ENCODE measurements around the gene ABI3BP.

Gene ABI3BP

DNA sequence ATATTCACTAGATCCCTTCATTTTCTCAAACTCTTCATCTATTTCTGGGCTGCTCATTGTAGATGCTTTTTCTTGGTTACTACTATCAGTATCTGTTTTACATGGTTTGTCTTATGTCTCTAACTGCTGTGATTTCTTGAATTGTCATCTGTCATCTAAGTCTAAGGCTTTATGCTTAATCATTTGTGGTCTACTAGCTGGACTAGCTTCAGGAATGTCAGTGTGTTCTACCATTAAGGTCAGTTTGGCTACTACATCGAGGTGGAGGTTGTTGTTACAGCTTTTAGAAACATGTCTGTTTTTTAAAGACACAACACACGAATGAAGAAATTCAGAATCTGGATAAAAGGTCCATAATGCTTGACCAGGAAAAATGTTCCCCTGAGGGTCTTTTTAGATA is 82.2 kb downstream of the ABI3BP start:
- H3K36me3 Mint-ChIP-seq (ENCODE audit: insufficient read depth), result no peaks in the 10 kb centered on the region
- peaks cover 0 to 2% of the 10 kb centered on the region in 2 donors for H3K9me3 Mint-ChIP-seq
- no peaks in the 10 kb centered on the region for H3K4me1 Mint-ChIP-seq (ENCODE audit: low read depth in 2 of 2)
- no peak overlapping the region for H3K4me3 Mint-ChIP-seq
- no peak overlapping the region for H3K27ac Mint-ChIP-seq
- no peak for DNase-seq
- H3K27me3 Mint-ChIP-seq, result peaks cover 0 to 34% of the 10 kb centered on the region in 2 donors
- ATAC-seq (replicated peaks), result no peak

DNA sequence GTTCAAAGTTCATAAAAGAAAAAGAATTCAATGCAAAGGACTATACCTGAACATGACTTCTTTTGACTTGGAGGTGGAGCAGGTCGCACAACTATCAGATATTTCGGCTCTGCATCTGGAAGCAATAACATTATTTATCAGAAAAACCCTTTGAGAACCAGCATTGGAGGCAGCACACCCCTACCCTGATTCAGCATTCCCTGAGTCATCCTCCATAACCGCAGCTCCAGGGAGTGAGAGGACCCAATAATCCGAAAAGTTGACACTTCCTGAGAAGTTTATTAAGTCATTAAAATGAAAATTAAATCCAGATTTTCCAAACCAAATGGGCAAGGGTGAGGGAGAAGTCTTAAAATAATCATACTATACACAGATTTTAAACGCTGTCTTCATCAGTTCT is 90.6 kb downstream of the ABI3BP start:
- Mint-ChIP-seq H3K27me3 (peaks cover 0 to 6% of the 10 kb centered on the region in 2 donors), H3K4me3 (no peak overlapping the region), H3K27ac (no peak overlapping the region), H3K4me1 (ENCODE audit: low read depth in 2 of 2) (peaks cover 0 to 5% of the 10 kb centered on the region in 2 donors), H3K36me3 (ENCODE audit: insufficient read depth) (no peaks in the 10 kb centered on the region), H3K9me3 (no peaks in the 10 kb centered on the region)
- ATAC-seq (replicated peaks) (no peak), DNase-seq (no peak)

GRCh38 chr3:100900671-100901335 is 92.4 kb downstream of the ABI3BP start:
- Mint-ChIP-seq H3K9me3 (no peaks in the 10 kb centered on the region), H3K4me1 (ENCODE audit: low read depth in 2 of 2) (peaks cover 0 to 5% of the 10 kb centered on the region in 2 donors), H3K4me3 (no peak overlapping the region), H3K27me3 (peaks cover 0 to 6% of the 10 kb centered on the region in 2 donors), H3K27ac (no peak overlapping the region), H3K36me3 (ENCODE audit: insufficient read depth) (no peaks in the 10 kb centered on the region)
- no peak for ATAC-seq (replicated peaks)
- DNase-seq, result no peak

- Mint-ChIP-seq H3K4me1 (ENCODE audit: low read depth in 2 of 2) (peaks cover 0 to 5% of the 10 kb centered on the region in 2 donors), H3K27me3 (peaks cover 0 to 6% of the 10 kb centered on the region in 2 donors), H3K36me3 (ENCODE audit: insufficient read depth) (no peaks in the 10 kb centered on the region), H3K9me3 (peaks cover 0 to 1% of the 10 kb centered on the region in 2 donors), H3K4me3 (no peak overlapping the region), H3K27ac (no peak overlapping the region)
- ATAC-seq (replicated peaks) (no peak), DNase-seq (no peak)
These were observed 93.7 kb downstream of the ABI3BP start for GRCh38 chr3:100899440-100900091.

DNA sequence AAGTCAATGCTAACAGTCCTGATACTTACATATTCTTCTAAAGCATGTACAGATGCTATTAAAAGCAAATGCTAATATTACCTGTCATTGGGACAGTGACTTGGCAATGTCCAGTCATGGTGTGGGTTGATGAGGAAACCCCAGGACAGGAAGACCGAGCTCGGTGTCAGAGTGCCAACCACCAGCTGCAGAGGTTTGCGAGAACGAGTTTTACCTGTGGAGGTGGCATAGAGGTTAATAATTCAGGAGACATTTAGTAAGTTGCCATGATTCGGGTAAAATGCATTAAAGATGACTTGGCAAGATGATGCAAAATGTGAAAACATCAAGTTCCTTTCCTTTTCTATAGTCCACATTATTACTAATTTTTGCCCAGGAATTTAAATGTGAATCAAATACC is 94.5 kb downstream of the ABI3BP start:
- H3K36me3 Mint-ChIP-seq (ENCODE audit: insufficient read depth), result no peaks in the 10 kb centered on the region
- peaks cover 0 to 1% of the 10 kb centered on the region in 2 donors for H3K9me3 Mint-ChIP-seq
- H3K4me1 Mint-ChIP-seq (ENCODE audit: low read depth in 2 of 2), result peaks cover 0 to 5% of the 10 kb centered on the region in 2 donors
- peaks cover 0 to 10% of the 10 kb centered on the region in 2 donors for H3K27me3 Mint-ChIP-seq
- no peak for DNase-seq
- no peak for ATAC-seq (replicated peaks)
- peak overlapping the region in 1 of 2 donors; percentile 42 for H3K27ac Mint-ChIP-seq
- no peak overlapping the region for H3K4me3 Mint-ChIP-seq

DNA sequence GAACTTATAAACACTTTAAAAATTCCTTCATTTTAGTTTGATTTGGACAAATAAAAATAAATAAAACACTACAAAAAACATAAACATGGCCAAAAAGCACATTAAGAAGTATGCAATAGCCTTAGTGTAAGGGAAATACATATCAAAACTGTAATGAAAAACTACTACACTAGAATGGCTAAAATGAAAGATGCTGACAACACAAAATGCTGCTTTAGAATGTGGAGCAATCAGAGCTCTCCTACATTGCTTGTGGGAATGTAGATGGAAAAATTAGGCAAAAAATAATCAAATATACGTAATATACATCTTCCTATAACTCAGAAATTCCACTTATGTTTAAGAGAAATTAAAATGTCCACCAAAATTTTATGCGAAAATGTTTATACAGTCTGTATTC is 96.2 kb downstream of the ABI3BP start:
- H3K27ac Mint-ChIP-seq, result no peak overlapping the region
- ATAC-seq (replicated peaks) (no peak), DNase-seq (no peak)
- H3K36me3 Mint-ChIP-seq (ENCODE audit: insufficient read depth), result no peaks in the 10 kb centered on the region
- H3K9me3 Mint-ChIP-seq, result peaks cover 0 to 1% of the 10 kb centered on the region in 2 donors
- H3K27me3 Mint-ChIP-seq, result peaks cover 0 to 19% of the 10 kb centered on the region in 2 donors
- H3K4me3 Mint-ChIP-seq, result no peak overlapping the region
- H3K4me1 Mint-ChIP-seq (ENCODE audit: low read depth in 2 of 2), result peaks cover 0 to 5% of the 10 kb centered on the region in 2 donors

DNA sequence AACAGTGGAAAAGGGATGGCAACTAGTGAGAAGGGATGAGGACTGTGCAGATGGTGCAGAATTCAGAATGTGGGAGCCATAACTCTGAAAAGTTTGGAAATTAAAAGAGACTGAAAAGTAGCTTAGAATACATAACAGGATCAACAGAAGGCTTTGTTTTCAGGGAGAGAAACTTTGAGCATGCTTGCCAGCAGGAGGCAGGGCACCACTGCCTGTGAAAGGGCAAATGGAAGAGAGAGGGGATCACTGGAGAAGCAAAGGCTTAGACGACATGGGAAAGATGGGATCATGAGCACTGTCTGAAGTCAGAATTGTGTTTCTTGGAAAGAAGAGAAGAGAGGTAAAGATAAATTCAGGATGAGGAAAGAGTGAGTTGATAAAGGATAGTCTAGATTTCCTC is 99.6 kb downstream of the ABI3BP start:
- H3K4me1 Mint-ChIP-seq (ENCODE audit: low read depth in 2 of 2), result peaks cover 0 to under 1% of the 10 kb centered on the region in 2 donors
- ATAC-seq (replicated peaks), result no peak
- no peak overlapping the region for H3K27ac Mint-ChIP-seq
- no peak for DNase-seq
- peaks cover 0 to 1% of the 10 kb centered on the region in 2 donors for H3K9me3 Mint-ChIP-seq
- H3K36me3 Mint-ChIP-seq (ENCODE audit: insufficient read depth), result no peaks in the 10 kb centered on the region
- H3K27me3 Mint-ChIP-seq, result peaks cover 0 to 12% of the 10 kb centered on the region in 2 donors
- H3K4me3 Mint-ChIP-seq, result no peak overlapping the region

GRCh38 chr3:100893108-100893507 is 100.1 kb downstream of the ABI3BP start:
- Mint-ChIP-seq H3K4me1 (ENCODE audit: low read depth in 2 of 2) (no peaks in the 10 kb centered on the region), H3K36me3 (ENCODE audit: insufficient read depth) (no peaks in the 10 kb centered on the region), H3K9me3 (peaks cover 0 to 1% of the 10 kb centered on the region in 2 donors)

DNA sequence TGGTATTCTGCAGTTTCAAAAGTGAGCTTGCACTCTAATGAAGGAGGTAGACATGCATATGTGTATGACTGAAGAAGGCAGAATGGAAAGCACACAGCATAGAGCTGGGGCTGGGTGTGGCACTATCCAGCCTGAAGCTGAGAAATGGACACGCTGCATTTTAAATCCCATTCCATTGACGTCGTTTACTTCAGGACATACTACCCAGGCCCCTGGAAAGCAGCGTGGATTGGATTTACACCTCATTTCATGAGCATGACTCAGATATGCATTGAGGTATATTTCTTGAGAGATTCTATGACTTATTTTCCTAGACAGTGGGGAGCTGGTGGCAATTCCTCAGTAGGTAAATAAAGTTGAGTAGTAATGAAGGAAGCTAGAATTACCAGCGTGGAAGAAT is 101.4 kb downstream of the ABI3BP start:
- Mint-ChIP-seq H3K4me1 (ENCODE audit: low read depth in 2 of 2) (no peaks in the 10 kb centered on the region), H3K27me3 (peaks cover 0 to 12% of the 10 kb centered on the region in 2 donors), H3K9me3 (peaks cover 0 to 1% of the 10 kb centered on the region in 2 donors), H3K4me3 (no peak overlapping the region), H3K36me3 (ENCODE audit: insufficient read depth) (no peaks in the 10 kb centered on the region), H3K27ac (no peak overlapping the region)
- DNase-seq (no peak), ATAC-seq (replicated peaks) (no peak)

More at GRCh38 chr3:100893108-100893507, 100.1 kb downstream of the ABI3BP start:
- DNase-seq (no peak), ATAC-seq (replicated peaks) (no peak)
- Mint-ChIP-seq H3K4me3 (no peak overlapping the region), H3K27me3 (peaks cover 0 to 12% of the 10 kb centered on the region in 2 donors), H3K27ac (no peak overlapping the region)

DNA sequence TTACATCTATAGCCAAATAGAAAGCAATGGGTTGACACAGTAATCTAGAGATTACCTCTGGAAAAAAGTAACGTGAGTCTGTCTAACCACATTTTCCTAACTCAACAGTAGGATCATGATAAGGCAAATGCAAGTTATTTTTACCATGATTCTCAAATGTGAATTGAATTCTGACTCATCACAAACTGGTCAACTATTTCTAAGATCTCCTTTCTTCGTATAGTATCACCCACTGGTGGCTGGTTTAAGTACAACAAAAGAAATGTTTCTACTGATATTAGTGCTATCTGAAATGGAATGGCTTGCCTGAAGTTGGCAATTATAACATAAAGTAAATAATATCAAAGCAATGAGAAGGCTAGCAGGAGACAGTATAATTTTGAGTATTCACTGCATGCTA is 102.2 kb downstream of the ABI3BP start:
- no peak overlapping the region for H3K4me3 Mint-ChIP-seq
- H3K9me3 Mint-ChIP-seq, result peaks cover 0 to 1% of the 10 kb centered on the region in 2 donors
- H3K27ac Mint-ChIP-seq, result no peak overlapping the region
- no peak for DNase-seq
- H3K4me1 Mint-ChIP-seq (ENCODE audit: low read depth in 2 of 2), result no peaks in the 10 kb centered on the region
- peaks cover 0 to 12% of the 10 kb centered on the region in 2 donors for H3K27me3 Mint-ChIP-seq
- H3K36me3 Mint-ChIP-seq (ENCODE audit: insufficient read depth), result no peaks in the 10 kb centered on the region
- ATAC-seq (replicated peaks), result no peak

DNA sequence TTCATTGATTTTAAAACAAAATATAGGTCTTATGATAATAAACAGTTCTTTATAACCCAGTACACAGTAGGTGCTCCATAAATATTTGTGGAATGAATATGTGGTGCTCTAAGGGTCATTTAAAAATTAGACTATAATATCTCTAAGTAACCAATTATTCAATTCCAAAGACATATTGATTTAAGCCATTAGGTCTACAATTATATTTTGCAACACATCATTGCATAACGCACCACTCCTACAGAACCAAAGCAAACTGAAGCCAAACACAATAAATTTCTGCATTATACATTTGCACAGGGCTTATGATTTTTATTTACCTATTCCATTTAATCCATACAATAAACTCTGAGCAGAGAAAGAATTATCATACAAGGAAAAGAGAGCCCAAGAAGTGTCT is 104.3 kb downstream of the ABI3BP start:
- Mint-ChIP-seq H3K4me3 (no peak overlapping the region), H3K4me1 (ENCODE audit: low read depth in 2 of 2) (no peaks in the 10 kb centered on the region), H3K36me3 (ENCODE audit: insufficient read depth) (no peaks in the 10 kb centered on the region), H3K9me3 (no peaks in the 10 kb centered on the region), H3K27me3 (peaks cover 0 to 10% of the 10 kb centered on the region in 2 donors), H3K27ac (no peak overlapping the region)
- no peak for ATAC-seq (replicated peaks)
- no peak for DNase-seq

- peaks cover 6 to 12% of the 10 kb centered on the region in 2 donors for H3K27me3 Mint-ChIP-seq
- no peak for ATAC-seq (replicated peaks)
- H3K27ac Mint-ChIP-seq, result no peak overlapping the region
These were observed 110.6 kb downstream of the ABI3BP start for GRCh38 chr3:100882571-100882984.

DNA sequence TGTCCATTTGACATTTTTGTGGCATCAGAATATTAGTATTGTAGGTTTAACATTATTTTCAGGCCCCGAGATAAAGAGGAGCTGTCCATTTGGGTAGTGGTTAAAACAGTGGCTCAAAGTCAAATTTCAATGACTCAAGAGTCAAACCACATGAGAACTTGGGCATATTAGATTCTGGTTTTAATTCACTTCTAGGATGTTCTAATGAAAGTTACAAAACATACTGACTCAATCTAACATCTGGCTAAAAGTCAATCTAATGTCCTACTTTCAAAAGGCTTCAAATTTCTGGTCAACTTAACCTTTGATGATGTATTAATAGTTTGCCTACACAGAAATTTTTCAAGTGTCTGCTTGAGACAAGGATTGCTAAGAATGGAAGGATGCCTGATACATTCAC is 112.4 kb downstream of the ABI3BP start:
- peaks cover 6 to 12% of the 10 kb centered on the region in 2 donors for H3K27me3 Mint-ChIP-seq
- DNase-seq (no peak), ATAC-seq (replicated peaks) (no peak)
- no peak overlapping the region for H3K4me3 Mint-ChIP-seq
- no peak overlapping the region for H3K27ac Mint-ChIP-seq
- no peaks in the 10 kb centered on the region for H3K9me3 Mint-ChIP-seq
- no peaks in the 10 kb centered on the region for H3K36me3 Mint-ChIP-seq (ENCODE audit: insufficient read depth)
- H3K4me1 Mint-ChIP-seq (ENCODE audit: low read depth in 2 of 2), result no peaks in the 10 kb centered on the region

More at GRCh38 chr3:100882571-100882984, 110.6 kb downstream of the ABI3BP start:
- no peak overlapping the region for H3K4me3 Mint-ChIP-seq
- H3K4me1 Mint-ChIP-seq (ENCODE audit: low read depth in 2 of 2), result no peaks in the 10 kb centered on the region
- no peaks in the 10 kb centered on the region for H3K36me3 Mint-ChIP-seq (ENCODE audit: insufficient read depth)
- DNase-seq, result no peak
- no peaks in the 10 kb centered on the region for H3K9me3 Mint-ChIP-seq

DNA sequence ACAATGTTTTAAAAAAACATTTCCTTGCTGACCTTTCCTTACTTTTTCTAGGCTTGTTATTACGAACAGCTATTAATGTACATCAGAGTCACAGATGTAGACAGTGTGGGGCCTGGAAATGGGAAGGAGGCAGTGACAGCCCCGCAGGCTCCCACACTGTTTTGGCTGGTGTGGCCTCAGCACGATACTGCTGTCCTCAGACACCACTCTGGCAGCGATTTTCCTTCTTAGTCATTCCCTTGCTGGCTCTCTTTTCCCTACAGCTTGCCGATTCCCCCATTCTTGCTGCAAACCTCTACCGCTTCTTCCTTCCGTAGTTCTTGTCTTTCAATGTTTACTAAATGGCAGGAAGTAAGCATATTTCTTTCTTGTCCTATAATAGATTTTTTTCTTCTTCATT is 113.1 kb downstream of the ABI3BP start:
- Mint-ChIP-seq H3K9me3 (no peaks in the 10 kb centered on the region), H3K4me1 (ENCODE audit: low read depth in 2 of 2) (no peaks in the 10 kb centered on the region), H3K4me3 (no peak overlapping the region), H3K27ac (no peak overlapping the region), H3K36me3 (ENCODE audit: insufficient read depth) (no peaks in the 10 kb centered on the region), H3K27me3 (peaks cover 6 to 12% of the 10 kb centered on the region in 2 donors)
- DNase-seq, result no peak
- ATAC-seq (replicated peaks), result no peak

Measured in effector memory CD8-positive, alpha-beta T cell (primary cell).